IMR-90 (cell line): Measurements from ENCODE around the gene PRKACB. TPM values are rescaled to one million over a fixed set of nuclear protein-coding genes. Genes with fewer than 3 reads are reported as not detected.

ENCODE experiments used
- ATAC-seq: fragments of 200-7000 bp; cut with Tn5 transposase; 2 replicates; pipeline ENCODE4 v1.9.1; 2020; ENCODE audit warnings: low read depth, mild to moderate bottlenecking, moderate library complexity
- BruUV-seq: library from RNA; stranded (reverse); fragments of 400-500 nt; replicated peaks from 2 replicates; lab custom pipeline; 2021; lab: Mats Ljungman, UMichigan
- CTCF ChIA-PET: fragments of 300-600 bp; formaldehyde crosslinking; extraction: SDS; loops from one replicate; lab custom pipeline; 2021; ENCODE audit warnings: antibody characterized with exemption; lab: Yijun Ruan, JAX
- POLR2A ChIA-PET: fragments of 300-600 bp; sonication (Branson Sonifier 250); formaldehyde crosslinking; loops from one replicate; lab custom pipeline; 2022; ENCODE audit warnings: antibody characterized with exemption; ENCODE audit not compliant: unreplicated experiment; lab: Charles Lee
- DNase-seq: peaks from one replicate; pipeline ENCODE4 v3.0.0; 2013
- H2AFZ ChIP-seq: replicated peaks from 2 replicates; pipeline ENCODE3; 2013; ENCODE audit warnings: low read length, mild to moderate bottlenecking; ENCODE audit not compliant: poor library complexity
- H2AK5ac ChIP-seq: 2 replicates; pipeline ENCODE4 v1.6.1; 2013; ENCODE audit warnings: low read depth, low read length, inconsistent platforms
- H2AK9ac ChIP-seq: replicated peaks from 2 replicates; pipeline ENCODE3; 2013; ENCODE audit warnings: mild to moderate bottlenecking, low read depth, low read length, moderate library complexity; ENCODE audit not compliant: poor library complexity
- H2BK120ac ChIP-seq: 2 replicates; pipeline ENCODE4 v1.6.1; 2013; ENCODE audit warnings: low read depth, low read length, inconsistent platforms
- H2BK15ac ChIP-seq: 3 replicates; pipeline ENCODE4 v1.6.1; 2013; ENCODE audit warnings: low read depth, low read length, inconsistent platforms
- H2BK20ac ChIP-seq: 2 replicates; pipeline ENCODE4 v1.6.1; 2013; ENCODE audit warnings: low read depth, mild to moderate bottlenecking, inconsistent platforms, low read length, moderate library complexity
- H2BK5ac ChIP-seq: 2 replicates; pipeline ENCODE4 v1.6.1; 2013; ENCODE audit warnings: mild to moderate bottlenecking, low read depth, low read length, inconsistent platforms; ENCODE audit not compliant: poor library complexity, severe bottlenecking
- H3K14ac ChIP-seq: replicated peaks from 2 replicates; pipeline ENCODE4 v1.6.1; 2013; ENCODE audit warnings: low read depth, low read length, inconsistent platforms
- H3K18ac ChIP-seq: 2 replicates; pipeline ENCODE4 v1.6.1; 2013; ENCODE audit warnings: low read depth, low read length, control low read depth
- H3K23ac ChIP-seq: 2 replicates; pipeline ENCODE4 v1.6.1; 2013; ENCODE audit warnings: low read depth, low read length, inconsistent platforms
- H3K27ac ChIP-seq: 2 replicates; pipeline ENCODE4 v1.5.1; 2013; ENCODE audit warnings: mild to moderate bottlenecking, control low read depth, low read length; ENCODE audit not compliant: insufficient read depth
- H3K27me3 ChIP-seq: 2 replicates; pipeline ENCODE4 v1.6.1; 2013; ENCODE audit warnings: low read length; ENCODE audit not compliant: control insufficient read depth, insufficient read depth
- H3K36me3 ChIP-seq: 2 replicates; pipeline ENCODE4 v1.6.1; 2013; ENCODE audit warnings: low read length, mixed read lengths; ENCODE audit not compliant: control insufficient read depth, insufficient read depth
- H3K4ac ChIP-seq: 2 replicates; pipeline ENCODE4 v1.6.1; 2013; ENCODE audit warnings: low read depth, low read length, inconsistent platforms
- H3K4me1 ChIP-seq: 2 replicates; pipeline ENCODE4 v1.6.1; 2013; ENCODE audit warnings: low read length, mixed read lengths; ENCODE audit not compliant: control insufficient read depth, insufficient read depth
- H3K4me2 ChIP-seq: 2 replicates; pipeline ENCODE4 v1.6.1; 2013; ENCODE audit warnings: low read depth, mild to moderate bottlenecking, control low read depth, low read length, moderate library complexity
- H3K4me3 ChIP-seq: 2 replicates; pipeline ENCODE4 v1.5.1; 2013; ENCODE audit warnings: low read depth, mild to moderate bottlenecking, control low read depth, low read length, moderate library complexity; ENCODE audit not compliant: insufficient read depth
- H3K56ac ChIP-seq: 2 replicates; pipeline ENCODE4 v1.6.1; 2013; ENCODE audit warnings: low read length, inconsistent platforms; ENCODE audit not compliant: insufficient read depth; ENCODE audit errors: extremely low read depth
- H3K79me1 ChIP-seq, 2 experiments: 2 replicates each; pipeline ENCODE4 v1.6.1; 2013; ENCODE audit warnings: low read length in 2 of 2, inconsistent platforms in 1 of 2, low read depth in 1 of 2
- H3K9ac ChIP-seq: 2 replicates; pipeline ENCODE4 v1.6.1; 2013; ENCODE audit warnings: low read depth, low read length, control low read depth
- H3K9me1 ChIP-seq: 2 replicates; pipeline ENCODE4 v1.6.1; 2013; ENCODE audit warnings: low read length, inconsistent platforms; ENCODE audit not compliant: insufficient read depth
- H3K9me3 ChIP-seq: 2 replicates; pipeline ENCODE4 v1.6.1; 2013; ENCODE audit warnings: low read length; ENCODE audit not compliant: control insufficient read depth, insufficient read depth
- H4K20me1 ChIP-seq: 2 replicates; pipeline ENCODE4 v1.6.1; 2013; ENCODE audit warnings: low read length, inconsistent platforms; ENCODE audit not compliant: insufficient read depth
- H4K5ac ChIP-seq: 2 replicates; pipeline ENCODE4 v1.6.1; 2013; ENCODE audit warnings: mild to moderate bottlenecking, low read depth, low read length, control low read depth
- H4K8ac ChIP-seq, 2 experiments: 2 replicates each; pipeline ENCODE4 v1.6.1; 2013; ENCODE audit warnings: low read depth in 2 of 2, low read length in 2 of 2, control low read depth in 1 of 2, inconsistent platforms in 1 of 2
- H4K91ac ChIP-seq: 2 replicates; pipeline ENCODE4 v1.6.1; 2013; ENCODE audit warnings: low read depth, low read length, inconsistent platforms; ENCODE audit not compliant: insufficient read depth
- BHLHE40 ChIP-seq: fragments of 150-350 bp; IDR thresholded peaks from 2 replicates; pipeline ENCODE4 v1.6.1; 2016; ENCODE audit warnings: mild to moderate bottlenecking, low read depth, low read length
- CEBPB ChIP-seq: IDR thresholded peaks from 2 replicates; pipeline ENCODE4 v1.6.1; 2012; ENCODE audit warnings: low read depth, low read length, improper control_type of control experiment
- dilution Hi-C: fragments of 300-500 bp; cut with HindIII; formaldehyde crosslinking; loops from one replicate; pipeline ENCODE4 v1.14.3; 2018; ENCODE audit warnings: low sequenced_read_pairs; ENCODE audit not compliant: unreplicated experiment
- in situ Hi-C: fragments of 300-500 bp; cut with MboI; formaldehyde crosslinking; loops from 3 replicates; pipeline ENCODE4 v1.14.3; 2019; ENCODE audit warnings: low sequenced_read_pairs, inconsistent platforms, mixed read lengths
- intact Hi-C: fragments of 100-400 bp; cut with micrococcal nuclease; formaldehyde crosslinking; loops from 2 replicates; pipeline ENCODE4 v1.10.0; 2022
- polyA plus RNA-seq, 3 experiments: library from polyadenylated mRNA; depleted of rRNA; stranded (reverse); fragments of >200 nt; gene quantifications; 2 replicates each; pipeline ENCODE4 v1.2.3, GENCODE V29; 2012; ENCODE audit warnings: low replicate concordance in 1 of 3
- total RNA-seq: library from RNA; depleted of rRNA; stranded (reverse); fragments of >200 nt; gene quantifications from 2 replicates; pipeline ENCODE4 v1.2.3, GENCODE V29; 2012

The PRKACB gene
- total and polyA plus RNA-seq, 2 of the 4 experiments (the other 2 are of a cell fraction) = 8.2 to 8.3 TPM

DNA sequence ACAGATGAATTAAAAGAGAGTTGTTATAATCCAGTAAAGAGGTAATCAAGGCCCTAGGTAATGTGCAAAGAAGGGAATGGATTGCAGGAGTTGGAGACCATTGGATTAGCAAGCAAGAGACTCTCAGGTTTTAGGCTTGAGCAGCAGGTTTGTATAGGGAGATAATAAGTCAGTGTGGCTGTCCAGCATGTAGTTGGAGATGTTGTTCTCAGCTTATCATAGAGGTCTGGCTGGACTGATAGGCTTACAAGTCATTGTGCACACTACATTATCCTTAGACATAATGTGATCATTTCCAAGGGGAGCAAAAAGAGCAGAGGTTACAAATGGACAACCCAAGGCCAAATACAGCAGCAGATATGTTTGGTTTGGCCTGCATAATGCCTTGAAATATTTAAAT lies 111.5 kb downstream of the PRKACB start:
- no peak overlapping the region for H4K5ac ChIP-seq
- H3K9me1 ChIP-seq = peaks cover 9% of the 10 kb centered on the region
- H3K14ac ChIP-seq = no peak overlapping the region
- H4K8ac ChIP-seq = no peak overlapping the region
- no peak overlapping the region for H2AFZ ChIP-seq
- peaks cover 5% of the 10 kb centered on the region for H3K4me1 ChIP-seq
- no peak overlapping the region for H3K27ac ChIP-seq
- dilution Hi-C loops = no loop called here
- no peaks in the 10 kb centered on the region for H4K20me1 ChIP-seq
- ChIA-PET CTCF (no interaction called here), POLR2A (no interaction called here)
- H2AK9ac ChIP-seq = no peak overlapping the region
- no peak overlapping the region for H3K4me3 ChIP-seq
- no peak overlapping the region; the same call in 1 of the 2 replicates for H3K4ac ChIP-seq
- intact Hi-C loops = no loop called here
- H2BK20ac ChIP-seq = no peak overlapping the region
- H3K56ac ChIP-seq = no peak overlapping the region
- no peaks in the 10 kb centered on the region for H3K27me3 ChIP-seq
- no peak for DNase-seq
- no peak overlapping the region for H3K4me2 ChIP-seq
- H3K18ac ChIP-seq = peak overlapping the region; percentile 64; the same call in 1 of the 2 replicates
- no peak for ATAC-seq
- in situ Hi-C loops = no loop called here
- H2BK15ac ChIP-seq = no peak overlapping the region
- no peak overlapping the region for H3K23ac ChIP-seq
- no TSS peak for BruUV-seq
- no peak overlapping the region for H4K91ac ChIP-seq
- H3K9ac ChIP-seq = no peak overlapping the region
- H2BK5ac ChIP-seq = no peak overlapping the region
- peak overlapping the region; percentile 15; the same call in 1 of the 2 replicates for H2AK5ac ChIP-seq
- no peaks in the 10 kb centered on the region for H3K36me3 ChIP-seq
- TF ChIP-seq CEBPB (no peak), BHLHE40 (no peak)
- H2BK120ac ChIP-seq = no peak overlapping the region; the same call in 1 of the 2 replicates
- no peaks in the 10 kb centered on the region for H3K79me1 ChIP-seq
- no peaks in the 10 kb centered on the region for H3K9me3 ChIP-seq
